GM12878 (cell line): Measurements from ENCODE around the gene EIF3D.

Source experiments
- BRCA1 ChIP-seq: IDR thresholded peaks from 2 replicates; pipeline ENCODE4 v1.6.1; 2011; ENCODE audit warnings: low read depth, low read length, improper control_type of control experiment
- CEBPB ChIP-seq, 2 experiments: fragments of 150-350 bp in 1 of 2; IDR thresholded peaks; 2 replicates each; pipeline ENCODE4 v1.6.1; 2012 to 2014; ENCODE audit warnings: low read depth in 2 of 2, low read length in 2 of 2, borderline replicate concordance in 1 of 2, inconsistent platforms in 1 of 2
- CTCF ChIP-seq, 3 experiments: IDR thresholded peaks in 2 of 3; conservative IDR thresholded peaks in 1 of 3; 2 replicates each; pipeline ENCODE4 v1.5.1; 2011; ENCODE audit warnings: low read depth in 3 of 3, low read length in 3 of 3, mild to moderate bottlenecking in 3 of 3, control low read depth in 2 of 3, moderate library complexity in 2 of 3, inconsistent platforms in 1 of 3, mixed read lengths in 1 of 3; ENCODE audit not compliant: control insufficient read depth in 2 of 3, insufficient read depth in 1 of 3; ENCODE audit errors: extremely low read depth in 1 of 3
- ELK1 ChIP-seq: IDR thresholded peaks from 2 replicates; pipeline ENCODE4 v1.6.1; 2012; ENCODE audit warnings: low read depth, low read length, improper control_type of control experiment
- FOXM1 ChIP-seq: IDR thresholded peaks from 2 replicates; pipeline ENCODE4 v1.6.1; 2012; ENCODE audit warnings: low read depth, mild to moderate bottlenecking, inconsistent platforms, low read length, moderate library complexity
- HDAC2 ChIP-seq: fragments of 200-600 bp; sonication (generic); IDR thresholded peaks from 2 replicates; pipeline ENCODE4 v1.6.1; 2017
- MAX ChIP-seq: IDR thresholded peaks from 2 replicates; pipeline ENCODE4 v1.6.1; 2012; ENCODE audit warnings: low read depth, low read length, improper control_type of control experiment
- MTA3 ChIP-seq: IDR thresholded peaks from 2 replicates; pipeline ENCODE4 v1.6.1; 2012; ENCODE audit warnings: low read length, inconsistent platforms, borderline replicate concordance
- NFXL1 ChIP-seq: fragments of 450-650 bp; IDR thresholded peaks from 2 replicates; pipeline ENCODE4 v1.6.1; 2017; ENCODE audit warnings: antibody characterized with exemption, mild to moderate bottlenecking, borderline replicate concordance
- NRF1 ChIP-seq: conservative IDR thresholded peaks from 2 replicates; pipeline ENCODE4 v1.6.1; 2011; ENCODE audit warnings: mild to moderate bottlenecking, low read depth, low read length, improper control_type of control experiment
- PBX3 ChIP-seq: IDR thresholded peaks from 2 replicates; pipeline ENCODE4 v1.6.1; 2011; ENCODE audit warnings: mild to moderate bottlenecking, low read depth, low read length, moderate library complexity; ENCODE audit not compliant: insufficient replicate concordance
- POLR2A ChIP-seq: IDR thresholded peaks from 2 replicates; pipeline ENCODE4 v1.6.1; 2011; ENCODE audit warnings: low read depth, mild to moderate bottlenecking, low read length
- ZBTB11 ChIP-seq: fragments of 450-650 bp; formaldehyde crosslinking; IDR thresholded peaks from 2 replicates; pipeline ENCODE4 v1.5.0; 2022; ENCODE audit warnings: mild to moderate bottlenecking, missing genetic modification characterization
- ZBTB4 ChIP-seq: fragments of 450-650 bp; formaldehyde crosslinking; IDR thresholded peaks from 2 replicates; pipeline ENCODE4 v1.4.0; 2022; ENCODE audit warnings: mild to moderate bottlenecking, moderate library complexity

- TF ChIP-seq MTA3 (no peak), CTCF (IDR thresholded peaks at IDR 0.05 in 2 of 3, conservative IDR thresholded peaks at IDR 0.05 in 1 of 3; ENCODE audit: control insufficient read depth in 2 of 3, extremely low read depth in 1 of 3, insufficient read depth in 1 of 3, low read depth in 3 of 3, low read length in 3 of 3) (no peak), CEBPB (IDR thresholded peaks at IDR 0.05; ENCODE audit: borderline replicate concordance in 1 of 2, low read depth in 2 of 2, low read length in 2 of 2) (no peak), ZBTB4 (no peak), NFXL1 (no peak), FOXM1 (no peak), BRCA1 (no peak), POLR2A (no peak), MAX (no peak), ZBTB11 (CRISPR knock-in tag) (no peak), ELK1 (no peak), NRF1 (no peak), HDAC2 (no peak), PBX3 (no peak)
Measured at GRCh38 chr22:36536717-36537116, 7.8 kb upstream of the EIF3D start.
